HCT116 (cell line): ENCODE measurements around the gene SNUPN. TPM values are rescaled to one million over a fixed set of nuclear protein-coding genes. Genes with fewer than 3 reads are reported as not detected.

Experiments used
- ATAC-seq: fragments of 200-7000 bp; cut with Tn5 transposase; 2 replicates; pipeline ENCODE4 v1.9.1; 2020; ENCODE audit warnings: mild to moderate bottlenecking, moderate library complexity
- BruUV-seq: library from RNA; stranded (reverse); fragments of 400-500 nt; replicated peaks from 2 replicates; lab custom pipeline; 2021; lab: Mats Ljungman, UMichigan
- CTCF ChIA-PET: fragments of 300-600 bp; sonication (Branson Sonifier 250); formaldehyde crosslinking; loops from one replicate; lab custom pipeline; 2021; ENCODE audit warnings: antibody characterized with exemption; lab: Charles Lee
- POLR2A ChIA-PET: fragments of 300-600, 350-600 bp; sonication (Branson Sonifier 250); formaldehyde crosslinking; loops from one replicate; lab custom pipeline; 2021; ENCODE audit warnings: antibody characterized with exemption; lab: Charles Lee
- RAD21 ChIA-PET, 2 experiments: fragments of 300-600 bp; sonication (Branson Sonifier 250); formaldehyde crosslinking; loops; one replicate each; lab custom pipeline; 2023; ENCODE audit warnings: low total read pairs in 2 of 2; ENCODE audit not compliant: uncharacterized antibody in 2 of 2, unreplicated experiment in 2 of 2, low non-redundant PET in 1 of 2; lab: Charles Lee
- DNase-seq: peaks from one replicate; pipeline ENCODE4 v3.0.0-alpha.2; 2010; ENCODE audit warnings: low read depth, low spot score
- H2AFZ ChIP-seq: fragments of 200-600 bp; shearing (Covaris generic), sonication (generic); 2 replicates; pipeline ENCODE4 v1.6.1; 2017; ENCODE audit warnings: low read depth, mixed run types, mixed read lengths, antibody characterized with exemption, low read length; ENCODE audit not compliant: poor library complexity, severe bottlenecking
- H3K27ac ChIP-seq: 2 replicates; pipeline ENCODE4 v1.5.1; 2012; ENCODE audit warnings: low read depth, low read length
- H3K27me3 ChIP-seq: fragments of 200-600 bp; sonication (generic); 2 replicates; pipeline ENCODE4 v1.6.1; 2016; ENCODE audit warnings: mixed run types, low read length, mixed read lengths; ENCODE audit not compliant: insufficient read depth
- H3K36me3 ChIP-seq, 2 experiments: fragments of 200-500 bp in 1 of 2; fragments of 200-600 bp in 1 of 2; sonication (Bioruptor generic) in 1 of 2; sonication (generic) in 1 of 2; 2 replicates each; pipeline versions ENCODE4 v1.5.1 to v1.6.1; 2014 to 2016; ENCODE audit warnings: low read length in 2 of 2, inconsistent platforms in 1 of 2, mixed read lengths in 1 of 2, mixed run types in 1 of 2; ENCODE audit not compliant: insufficient read depth in 2 of 2, control insufficient read depth in 1 of 2
- H3K4me1 ChIP-seq, 2 experiments: fragments of 200-600 bp in 1 of 2; sonication (generic) in 1 of 2; 2 replicates each; pipeline versions ENCODE4 v1.5.1 to v1.6.1; 2012 to 2017; ENCODE audit warnings: low read length in 2 of 2, inconsistent platforms in 1 of 2, mild to moderate bottlenecking in 1 of 2, mixed read lengths in 1 of 2, mixed run types in 1 of 2, moderate library complexity in 1 of 2; ENCODE audit not compliant: insufficient read depth in 2 of 2, control insufficient read depth in 1 of 2
- H3K4me2 ChIP-seq: fragments of 200-600 bp; sonication (generic); 2 replicates; pipeline ENCODE4 v1.6.1; 2017; ENCODE audit warnings: mixed run types, low read length, mixed read lengths
- H3K4me3 ChIP-seq, 2 experiments: fragments of 200-600 bp in 1 of 2; sonication (generic) in 1 of 2; replicated peaks in 1 of 2; 2 replicates each; pipeline ENCODE4 v1.5.1; 2011 to 2016; ENCODE audit warnings: low read length in 2 of 2, control low read depth in 1 of 2, low read depth in 1 of 2, mild to moderate bottlenecking in 1 of 2, mixed read lengths in 1 of 2, mixed run types in 1 of 2
- H3K79me2 ChIP-seq: fragments of 200-600 bp; sonication (generic); 2 replicates; pipeline ENCODE4 v1.6.1; 2017; ENCODE audit warnings: mild to moderate bottlenecking, mixed run types, low read length, moderate library complexity, mixed read lengths; ENCODE audit not compliant: insufficient read depth
- H3K9ac ChIP-seq: fragments of 200-600 bp; sonication (generic); 2 replicates; pipeline ENCODE4 v1.6.1; 2016; ENCODE audit warnings: low read length, mixed read lengths
- H3K9me2 ChIP-seq: fragments of 200-600 bp; sonication (generic), shearing (Covaris generic); 2 replicates; pipeline ENCODE4 v1.6.1; 2017; ENCODE audit warnings: mixed run types, mild to moderate bottlenecking, moderate library complexity; ENCODE audit not compliant: insufficient read depth
- H3K9me3 ChIP-seq, 2 experiments: fragments of 200-500 bp in 1 of 2; fragments of 200-600 bp in 1 of 2; sonication (Bioruptor generic) in 1 of 2; sonication (generic) in 1 of 2; 2 replicates each; pipeline ENCODE4 v1.6.1; 2014 to 2017; ENCODE audit warnings: low read length in 2 of 2, mixed read lengths in 2 of 2, inconsistent platforms in 1 of 2, low read depth in 1 of 2, mild to moderate bottlenecking in 1 of 2, mixed run types in 1 of 2, moderate library complexity in 1 of 2; ENCODE audit not compliant: control insufficient read depth in 1 of 2, insufficient read depth in 1 of 2
- H4K20me1 ChIP-seq: fragments of 200-600 bp; sonication (generic), shearing (Covaris generic); 2 replicates; pipeline ENCODE4 v1.6.1; 2017; ENCODE audit warnings: mixed run types, mild to moderate bottlenecking, moderate library complexity; ENCODE audit not compliant: insufficient read depth
- CBX3 ChIP-seq: IDR thresholded peaks from 2 replicates; pipeline ENCODE4 v1.6.1; 2012; ENCODE audit warnings: low read depth
- CEBPB ChIP-seq: IDR thresholded peaks from 2 replicates; pipeline ENCODE4 v1.6.1; 2012; ENCODE audit warnings: low read depth
- EGR1 ChIP-seq: IDR thresholded peaks from 2 replicates; pipeline ENCODE4 v1.6.1; 2012; ENCODE audit warnings: low read depth
- ELF1 ChIP-seq: IDR thresholded peaks from 2 replicates; pipeline ENCODE4 v1.6.1; 2012; ENCODE audit warnings: low read depth, borderline replicate concordance
- FOSL1 ChIP-seq: IDR thresholded peaks from 2 replicates; pipeline ENCODE4 v1.6.1; 2012; ENCODE audit warnings: low read depth
- JUND ChIP-seq: IDR thresholded peaks from 2 replicates; pipeline ENCODE4 v1.6.1; 2012
- POLR2A ChIP-seq: IDR thresholded peaks from 2 replicates; pipeline ENCODE4 v1.7.0; 2011; ENCODE audit warnings: borderline replicate concordance; ENCODE audit not compliant: insufficient read depth, insufficient read length; ENCODE audit errors: extremely low read depth
- POLR2AphosphoS5 ChIP-seq: IDR thresholded peaks from 2 replicates; pipeline ENCODE4 v1.6.1; 2011; ENCODE audit warnings: mild to moderate bottlenecking, low read depth, low read length, moderate library complexity
- RAD21 ChIP-seq: IDR thresholded peaks from 2 replicates; pipeline ENCODE4 v1.6.1; 2012; ENCODE audit warnings: low read depth, mild to moderate bottlenecking
- REST ChIP-seq: IDR thresholded peaks from 2 replicates; pipeline ENCODE4 v1.6.1; 2012; ENCODE audit warnings: low read depth
- SIN3A ChIP-seq: IDR thresholded peaks from 2 replicates; pipeline ENCODE4 v1.6.1; 2012; ENCODE audit warnings: low read depth
- SRF ChIP-seq: IDR thresholded peaks from 2 replicates; pipeline ENCODE4 v1.6.1; 2012; ENCODE audit warnings: low read depth
- TCF7L2 ChIP-seq: IDR thresholded peaks from 2 replicates; pipeline ENCODE4 v1.7.0; 2011; ENCODE audit warnings: borderline replicate concordance, inconsistent platforms; ENCODE audit not compliant: insufficient read depth, insufficient read length; ENCODE audit errors: extremely low read depth
- YY1 ChIP-seq: IDR thresholded peaks from 2 replicates; pipeline ENCODE4 v1.6.1; 2011; ENCODE audit warnings: low read length, low read depth, moderate library complexity, mild to moderate bottlenecking; ENCODE audit not compliant: insufficient replicate concordance; ENCODE audit errors: extremely low read depth
- ZFX ChIP-seq: fragments of 450-650 bp; IDR thresholded peaks from 2 replicates; pipeline ENCODE4 v1.6.1; 2017
- ZNF274 ChIP-seq: fragments of 200-500 bp; sonication (Bioruptor generic); IDR thresholded peaks from 2 replicates; pipeline ENCODE4 v1.6.1; 2014; ENCODE audit warnings: mild to moderate bottlenecking, low read depth, low read length, inconsistent platforms
- intact Hi-C: fragments of 100-400 bp; cut with micrococcal nuclease; formaldehyde crosslinking; loops from 2 replicates; pipeline ENCODE4 v1.10.0; 2022
- total RNA-seq: library from RNA; stranded (reverse); gene quantifications from one replicate; pipeline ENCODE4 v1.2.1, GENCODE V29; 2021; ENCODE audit not compliant: unreplicated experiment

The SNUPN gene
- total RNA-seq, 1 experiment from 2014 or later = 29.8 TPM

DNA sequence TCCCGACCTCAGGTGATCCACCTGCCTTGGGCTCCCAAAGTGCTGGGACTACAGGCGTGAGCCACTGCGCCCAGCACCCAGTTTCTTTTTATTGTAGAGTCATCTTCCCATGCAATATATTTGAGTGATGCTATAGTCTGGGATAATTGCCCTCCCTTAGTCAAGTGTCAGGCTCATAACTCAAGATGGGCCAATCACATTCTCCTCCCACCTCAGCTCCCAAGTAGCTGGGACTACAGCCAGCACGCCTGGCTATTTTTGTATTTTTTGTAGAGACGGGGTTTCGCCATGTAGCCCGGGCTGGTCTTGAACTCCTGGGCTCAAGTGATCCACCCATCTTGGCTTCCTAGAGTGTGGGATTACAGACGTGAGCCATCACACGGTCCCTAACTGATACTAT, 31.2 kb downstream of the SNUPN start:
- no peak overlapping the region for H3K4me3 ChIP-seq
- no peaks in the 10 kb centered on the region for H3K79me2 ChIP-seq
- TF ChIP-seq FOSL1 (no peak), YY1 (no peak), EGR1 (no peak), TCF7L2 (no peak), SIN3A (no peak), SRF (no peak), RAD21 (no peak), REST (no peak), ELF1 (no peak), CEBPB (no peak), JUND (no peak), ZNF274 (no peak), ZFX (no peak), CBX3 (no peak), POLR2AphosphoS5 (no peak), POLR2A (no peak)
- no peaks in the 10 kb centered on the region for H3K9me3 ChIP-seq
- H3K27me3 ChIP-seq = no peaks in the 10 kb centered on the region
- no peaks in the 10 kb centered on the region for H4K20me1 ChIP-seq
- POLR2A ChIA-PET = no interaction called here
- intact Hi-C loops = no loop called here
- H3K9ac ChIP-seq = no peak overlapping the region
- DNase-seq (no peak), ATAC-seq (no peak)
- RAD21 ChIA-PET = no interaction called here
- CTCF ChIA-PET = interaction anchor here (0.6 kb wide), 1 partner anchor 44 kb away, joined by 3 read pairs; no protein-coding TSS in a partner anchor
- H2AFZ ChIP-seq = no peak overlapping the region
- peaks cover 0 to 10% of the 10 kb centered on the region in 2 experiments; a peak in 2 of 4 replicates for H3K36me3 ChIP-seq
- no peak overlapping the region for H3K4me2 ChIP-seq
- H3K9me2 ChIP-seq = no peaks in the 10 kb centered on the region
- no peaks in the 10 kb centered on the region for H3K4me1 ChIP-seq
- H3K27ac ChIP-seq = no peak overlapping the region
- no TSS peak for BruUV-seq
